Liver (tissue), 9 donors: Measurements from ENCODE around the gene HOXB13. TPM values are rescaled to one million over a fixed set of nuclear protein-coding genes. Genes with fewer than 3 reads are reported as not detected.

Experiments used
- DNase-seq: peaks from one replicate; pipeline ENCODE4 v3.0.0-alpha.2; 2017; ENCODE audit warnings: low spot score
- H3K27ac ChIP-seq, 2 donors: one replicate each; pipeline ENCODE4 v1.7.0; 2013; ENCODE audit warnings: inconsistent platforms in 2 of 2, low read length in 2 of 2, control low read depth in 1 of 2, low read depth in 1 of 2, mild to moderate bottlenecking in 1 of 2
- H3K27me3 ChIP-seq, 4 donors: one replicate each; pipeline versions ENCODE4 v1.6.1 to v1.7.0; 2013; ENCODE audit warnings: low read length in 3 of 4, inconsistent platforms in 1 of 4, mild to moderate bottlenecking in 1 of 4, moderate library complexity in 1 of 4; ENCODE audit not compliant: control insufficient read depth in 4 of 4, insufficient read depth in 4 of 4
- H3K36me3 ChIP-seq, 4 donors: one replicate each; pipeline versions ENCODE4 v1.6.1 to v1.7.0; 2013; ENCODE audit warnings: low read length in 3 of 4, mild to moderate bottlenecking in 3 of 4, low read depth in 1 of 4, moderate library complexity in 1 of 4; ENCODE audit not compliant: control insufficient read depth in 4 of 4, insufficient read depth in 3 of 4
- H3K4me1 ChIP-seq, 4 donors: one replicate each; pipeline versions ENCODE4 v1.6.1 to v1.7.0; 2013; ENCODE audit warnings: low read length in 3 of 4, mild to moderate bottlenecking in 3 of 4, moderate library complexity in 1 of 4; ENCODE audit not compliant: control insufficient read depth in 4 of 4, insufficient read depth in 4 of 4
- H3K4me3 ChIP-seq, 3 donors: one replicate each; pipeline versions ENCODE4 v1.6.1 to v1.7.0; 2013; ENCODE audit warnings: low read length in 3 of 3, control low read depth in 1 of 3, low read depth in 1 of 3, mild to moderate bottlenecking in 1 of 3
- H3K9ac ChIP-seq, 2 donors: one replicate each; pipeline ENCODE4 v1.7.0; 2013; ENCODE audit warnings: low read length in 2 of 2, mild to moderate bottlenecking in 2 of 2, moderate library complexity in 2 of 2, control low read depth in 1 of 2, low read depth in 1 of 2
- H3K9me3 ChIP-seq, 4 donors: one replicate each; pipeline versions ENCODE4 v1.6.1 to v1.7.0; 2013; ENCODE audit warnings: low read length in 3 of 4; ENCODE audit not compliant: control insufficient read depth in 4 of 4
- FOXA1 ChIP-seq: IDR thresholded peaks from 2 replicates; pipeline ENCODE4 v1.6.1; 2016; ENCODE audit warnings: antibody characterized with exemption
- FOXA2 ChIP-seq: IDR thresholded peaks from 2 replicates; pipeline ENCODE4 v1.6.1; 2016; ENCODE audit warnings: antibody characterized with exemption
- GABPA ChIP-seq, 2 donors: IDR thresholded peaks in 1 of 2; conservative IDR thresholded peaks in 1 of 2; 2 replicates each; pipeline ENCODE4 v1.6.1; 2016; ENCODE audit warnings: antibody characterized with exemption in 2 of 2, mild to moderate bottlenecking in 1 of 2, moderate library complexity in 1 of 2
- HNF4A ChIP-seq, 2 donors: conservative IDR thresholded peaks; 2 replicates each; pipeline ENCODE4 v1.6.1; 2016; ENCODE audit warnings: antibody characterized with exemption in 2 of 2, mild to moderate bottlenecking in 2 of 2
- HNF4G ChIP-seq: IDR thresholded peaks from 2 replicates; pipeline ENCODE4 v1.6.1; 2016; ENCODE audit warnings: antibody characterized with exemption
- JUND ChIP-seq, 2 donors: IDR thresholded peaks; 2 replicates each; pipeline ENCODE4 v1.6.1; 2016; ENCODE audit warnings: antibody characterized with exemption in 2 of 2
- NR2F2 ChIP-seq: IDR thresholded peaks from 2 replicates; pipeline ENCODE4 v1.6.1; 2016; ENCODE audit warnings: antibody characterized with exemption
- RAD21 ChIP-seq, 2 donors: IDR thresholded peaks; 2 replicates each; pipeline ENCODE4 v1.6.1; 2016; ENCODE audit warnings: antibody characterized with exemption in 2 of 2, mild to moderate bottlenecking in 2 of 2
- RXRA ChIP-seq, 2 donors: IDR thresholded peaks; 2 replicates each; pipeline ENCODE4 v1.6.1; 2017 to 2018; ENCODE audit warnings: antibody characterized with exemption in 2 of 2, mild to moderate bottlenecking in 1 of 2
- SP1 ChIP-seq: IDR thresholded peaks from 2 replicates; pipeline ENCODE4 v1.6.1; 2018; ENCODE audit warnings: antibody characterized with exemption, mild to moderate bottlenecking
- TAF1 ChIP-seq: conservative IDR thresholded peaks from 2 replicates; pipeline ENCODE4 v1.6.1; 2016; ENCODE audit warnings: antibody characterized with exemption, mild to moderate bottlenecking
- YY1 ChIP-seq: IDR thresholded peaks from 2 replicates; pipeline ENCODE4 v1.6.1; 2016; ENCODE audit warnings: antibody characterized with exemption, mild to moderate bottlenecking
- WGBS: extraction: QIAGEN DNeasy Blood & Tissue Kit; methylation state at CpG from one replicate; pipeline ENCODE4 v1.1.7; 2013; 5-methylcytosine and 5-hydroxymethylcytosine counted together
- polyA plus RNA-seq, 2 donors: library from polyadenylated mRNA; stranded (reverse) in 1 of 2; unstranded in 1 of 2; fragments of 200-250 nt in 1 of 2; fragments of >200 nt in 1 of 2; fragmentation: Nextera tagmentation in 1 of 2; extraction: Ambion mirVana in 1 of 2; gene quantifications; one replicate each; pipeline versions ENCODE4 v1.2.1 to v1.2.3, GENCODE V29; 2013 to 2015
- total RNA-seq, 2 donors: library from RNA; depleted of rRNA; stranded (reverse); fragments of >200 nt; gene quantifications; one replicate each; pipeline ENCODE4 v1.2.3, GENCODE V29; 2014
- TF ChIP-seq, protein P1 (sequence below): IDR thresholded peaks from 2 replicates; pipeline ENCODE4 v1.6.1; 2016; ENCODE audit warnings: antibody characterized with exemption
- TF ChIP-seq, protein P2 (sequence below): IDR thresholded peaks from 2 replicates; pipeline ENCODE4 v1.6.1; 2016; ENCODE audit warnings: antibody characterized with exemption
- TF ChIP-seq, protein P3 (sequence below): IDR thresholded peaks from 2 replicates; pipeline ENCODE4 v1.6.1; 2016; ENCODE audit warnings: antibody characterized with exemption, mild to moderate bottlenecking
- TF ChIP-seq, protein P4 (sequence below): fragments of 150-350 bp; IDR thresholded peaks from 2 replicates; pipeline ENCODE4 v1.5.1; 2017; ENCODE audit warnings: improper control_type of control experiment, low read depth, low read length; ENCODE audit not compliant: missing input control
- TF ChIP-seq, protein P5 (sequence below): IDR thresholded peaks from 2 replicates; pipeline ENCODE4 v1.6.1; 2016; ENCODE audit warnings: antibody characterized with exemption
- donor health status: healthy.
- donor health status: healthy.
- donor health status: healthy.
- donor health status: healthy.
- donor health status: healthy.

The HOXB13 gene
- total and polyA plus RNA-seq, 4 donors: not detected

DNA sequence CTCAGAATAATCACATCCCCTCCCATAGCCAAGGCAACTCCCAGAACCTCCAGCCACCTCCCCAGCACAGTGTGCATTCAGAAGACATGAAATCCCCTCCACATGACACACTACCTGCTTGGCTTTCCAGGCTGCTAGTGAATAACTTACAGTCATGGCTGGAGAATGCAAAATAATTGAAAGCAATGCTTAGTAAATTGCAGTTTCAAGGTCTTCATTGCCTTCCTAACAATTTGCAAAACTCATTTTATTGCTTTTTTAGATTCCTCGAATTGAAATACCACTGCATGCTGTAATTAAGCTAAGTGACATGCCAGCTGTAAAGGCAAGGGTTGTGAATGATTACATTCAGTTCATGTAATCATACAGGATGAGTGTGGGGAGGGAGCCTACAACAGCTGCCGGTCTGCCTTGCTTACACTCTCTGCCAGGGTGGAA, 29.0 kb upstream of the HOXB13 start:
- no peak overlapping the region for H3K9ac ChIP-seq
- TF ChIP-seq SP1 (no peak), GABPA (IDR thresholded peaks at IDR 0.05 in 1 of 2, conservative IDR thresholded peaks at IDR 0.05 in 1 of 2) (no peak), FOXA2 (no peak), HNF4G (no peak), JUND (IDR thresholded peaks at IDR 0.05) (no peak), RXRA (IDR thresholded peaks at IDR 0.05) (no peak), NR2F2 (no peak), FOXA1 (no peak), YY1 (no peak), HNF4A (conservative IDR thresholded peaks at IDR 0.05) (no peak), TAF1 (no peak), RAD21 (IDR thresholded peaks at IDR 0.05) (no peak)
- TF ChIP-seq, protein P1, sequence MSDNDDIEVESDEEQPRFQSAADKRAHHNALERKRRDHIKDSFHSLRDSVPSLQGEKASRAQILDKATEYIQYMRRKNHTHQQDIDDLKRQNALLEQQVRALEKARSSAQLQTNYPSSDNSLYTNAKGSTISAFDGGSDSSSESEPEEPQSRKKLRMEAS: no peak
- TF ChIP-seq, protein P2, sequence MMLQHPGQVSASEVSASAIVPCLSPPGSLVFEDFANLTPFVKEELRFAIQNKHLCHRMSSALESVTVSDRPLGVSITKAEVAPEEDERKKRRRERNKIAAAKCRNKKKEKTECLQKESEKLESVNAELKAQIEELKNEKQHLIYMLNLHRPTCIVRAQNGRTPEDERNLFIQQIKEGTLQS: no peak
- TF ChIP-seq, protein P3, sequence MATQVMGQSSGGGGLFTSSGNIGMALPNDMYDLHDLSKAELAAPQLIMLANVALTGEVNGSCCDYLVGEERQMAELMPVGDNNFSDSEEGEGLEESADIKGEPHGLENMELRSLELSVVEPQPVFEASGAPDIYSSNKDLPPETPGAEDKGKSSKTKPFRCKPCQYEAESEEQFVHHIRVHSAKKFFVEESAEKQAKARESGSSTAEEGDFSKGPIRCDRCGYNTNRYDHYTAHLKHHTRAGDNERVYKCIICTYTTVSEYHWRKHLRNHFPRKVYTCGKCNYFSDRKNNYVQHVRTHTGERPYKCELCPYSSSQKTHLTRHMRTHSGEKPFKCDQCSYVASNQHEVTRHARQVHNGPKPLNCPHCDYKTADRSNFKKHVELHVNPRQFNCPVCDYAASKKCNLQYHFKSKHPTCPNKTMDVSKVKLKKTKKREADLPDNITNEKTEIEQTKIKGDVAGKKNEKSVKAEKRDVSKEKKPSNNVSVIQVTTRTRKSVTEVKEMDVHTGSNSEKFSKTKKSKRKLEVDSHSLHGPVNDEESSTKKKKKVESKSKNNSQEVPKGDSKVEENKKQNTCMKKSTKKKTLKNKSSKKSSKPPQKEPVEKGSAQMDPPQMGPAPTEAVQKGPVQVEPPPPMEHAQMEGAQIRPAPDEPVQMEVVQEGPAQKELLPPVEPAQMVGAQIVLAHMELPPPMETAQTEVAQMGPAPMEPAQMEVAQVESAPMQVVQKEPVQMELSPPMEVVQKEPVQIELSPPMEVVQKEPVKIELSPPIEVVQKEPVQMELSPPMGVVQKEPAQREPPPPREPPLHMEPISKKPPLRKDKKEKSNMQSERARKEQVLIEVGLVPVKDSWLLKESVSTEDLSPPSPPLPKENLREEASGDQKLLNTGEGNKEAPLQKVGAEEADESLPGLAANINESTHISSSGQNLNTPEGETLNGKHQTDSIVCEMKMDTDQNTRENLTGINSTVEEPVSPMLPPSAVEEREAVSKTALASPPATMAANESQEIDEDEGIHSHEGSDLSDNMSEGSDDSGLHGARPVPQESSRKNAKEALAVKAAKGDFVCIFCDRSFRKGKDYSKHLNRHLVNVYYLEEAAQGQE: no peak
- TF ChIP-seq, protein P4, sequence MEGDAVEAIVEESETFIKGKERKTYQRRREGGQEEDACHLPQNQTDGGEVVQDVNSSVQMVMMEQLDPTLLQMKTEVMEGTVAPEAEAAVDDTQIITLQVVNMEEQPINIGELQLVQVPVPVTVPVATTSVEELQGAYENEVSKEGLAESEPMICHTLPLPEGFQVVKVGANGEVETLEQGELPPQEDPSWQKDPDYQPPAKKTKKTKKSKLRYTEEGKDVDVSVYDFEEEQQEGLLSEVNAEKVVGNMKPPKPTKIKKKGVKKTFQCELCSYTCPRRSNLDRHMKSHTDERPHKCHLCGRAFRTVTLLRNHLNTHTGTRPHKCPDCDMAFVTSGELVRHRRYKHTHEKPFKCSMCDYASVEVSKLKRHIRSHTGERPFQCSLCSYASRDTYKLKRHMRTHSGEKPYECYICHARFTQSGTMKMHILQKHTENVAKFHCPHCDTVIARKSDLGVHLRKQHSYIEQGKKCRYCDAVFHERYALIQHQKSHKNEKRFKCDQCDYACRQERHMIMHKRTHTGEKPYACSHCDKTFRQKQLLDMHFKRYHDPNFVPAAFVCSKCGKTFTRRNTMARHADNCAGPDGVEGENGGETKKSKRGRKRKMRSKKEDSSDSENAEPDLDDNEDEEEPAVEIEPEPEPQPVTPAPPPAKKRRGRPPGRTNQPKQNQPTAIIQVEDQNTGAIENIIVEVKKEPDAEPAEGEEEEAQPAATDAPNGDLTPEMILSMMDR: no peak
- TF ChIP-seq, protein P5, sequence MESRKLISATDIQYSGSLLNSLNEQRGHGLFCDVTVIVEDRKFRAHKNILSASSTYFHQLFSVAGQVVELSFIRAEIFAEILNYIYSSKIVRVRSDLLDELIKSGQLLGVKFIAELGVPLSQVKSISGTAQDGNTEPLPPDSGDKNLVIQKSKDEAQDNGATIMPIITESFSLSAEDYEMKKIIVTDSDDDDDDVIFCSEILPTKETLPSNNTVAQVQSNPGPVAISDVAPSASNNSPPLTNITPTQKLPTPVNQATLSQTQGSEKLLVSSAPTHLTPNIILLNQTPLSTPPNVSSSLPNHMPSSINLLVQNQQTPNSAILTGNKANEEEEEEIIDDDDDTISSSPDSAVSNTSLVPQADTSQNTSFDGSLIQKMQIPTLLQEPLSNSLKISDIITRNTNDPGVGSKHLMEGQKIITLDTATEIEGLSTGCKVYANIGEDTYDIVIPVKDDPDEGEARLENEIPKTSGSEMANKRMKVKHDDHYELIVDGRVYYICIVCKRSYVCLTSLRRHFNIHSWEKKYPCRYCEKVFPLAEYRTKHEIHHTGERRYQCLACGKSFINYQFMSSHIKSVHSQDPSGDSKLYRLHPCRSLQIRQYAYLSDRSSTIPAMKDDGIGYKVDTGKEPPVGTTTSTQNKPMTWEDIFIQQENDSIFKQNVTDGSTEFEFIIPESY: no peak
- H3K9me3 ChIP-seq: no peaks in the 10 kb centered on the region
- WGBS: 56% methylated on average over 2 of the region's 2 CpGs
- no peaks in the 10 kb centered on the region for H3K36me3 ChIP-seq
- no peak for DNase-seq
- no peak overlapping the region for H3K27ac ChIP-seq
- H3K27me3 ChIP-seq: peaks cover 0 to 39% (median 9%) of the 10 kb centered on the region in 4 donors
- H3K4me1 ChIP-seq: peaks cover 2 to 7% (median 4%) of the 10 kb centered on the region in 4 donors
- no peak overlapping the region for H3K4me3 ChIP-seq
